ENCODE results near the gene TBC1D2B. TPM values are rescaled to one million over a fixed set of nuclear protein-coding genes. Genes with fewer than 3 reads are reported as not detected.
A peak's percentile ranks its signal among the peaks of the same experiment; 100 is the strongest.

Gene TBC1D2B
- total and polyA plus RNA-seq, 4 donors = 9.8 to 109 (median 53.2) TPM

DNA sequence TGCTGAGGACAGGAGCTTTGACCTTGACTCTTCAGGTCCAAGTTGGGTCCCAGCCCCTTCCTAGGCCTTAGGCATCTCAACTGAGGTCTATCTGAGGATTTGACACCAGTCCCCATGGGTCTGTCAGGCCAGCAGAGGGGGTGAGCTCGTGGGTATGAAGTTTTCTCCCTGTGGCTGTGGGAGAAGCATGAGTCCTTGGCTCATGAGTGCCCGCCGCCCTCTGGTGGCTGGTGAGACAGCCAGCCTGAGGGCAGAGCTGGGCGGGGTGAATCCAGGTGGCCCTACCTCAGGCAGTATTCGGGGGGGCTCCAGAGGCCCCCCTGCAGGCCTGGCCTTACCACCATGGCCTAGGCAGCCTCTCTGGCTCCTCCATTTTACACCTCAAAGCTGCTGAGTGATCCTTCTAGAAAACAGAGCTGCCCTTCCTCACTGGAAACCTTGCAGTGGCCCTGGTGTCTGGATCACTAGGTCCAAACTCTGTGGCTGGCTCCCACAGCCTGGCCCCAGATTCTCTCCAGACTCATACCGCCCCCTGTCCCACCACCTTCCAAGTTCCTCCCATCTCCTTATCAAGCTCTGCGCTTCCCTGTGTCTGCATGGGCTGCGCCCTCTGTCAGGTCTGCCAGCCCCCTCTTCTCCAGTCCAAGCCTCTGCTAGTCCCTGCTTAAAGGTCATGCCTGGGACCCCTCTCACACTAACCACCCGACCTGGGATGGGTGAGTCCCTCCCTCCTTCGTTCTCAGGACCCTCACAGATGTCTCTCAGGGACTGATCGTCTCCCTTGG is 31.0 kb upstream of the TBC1D2B start:
- no peaks in the 10 kb centered on the region for H3K27me3 ChIP-seq (ENCODE audit: control insufficient read depth in 1 of 2, insufficient read depth in 2 of 2, low read length in 1 of 2)
- H3K36me3 ChIP-seq (ENCODE audit: control insufficient read depth in 1 of 2, insufficient read depth in 2 of 2, low read length in 1 of 2) = no peaks in the 10 kb centered on the region
- ATAC-seq (ENCODE audit: low FRiP score) (peak; percentile 88), DNase-seq (peak; percentile 93 to 94)
- 39 to 42% methylated on average over 11 of the region's 11 CpGs for WGBS, 2 donors
- no peaks in the 10 kb centered on the region for H3K4me1 ChIP-seq (ENCODE audit: control insufficient read depth in 1 of 2, insufficient read depth in 2 of 2, low read length in 2 of 2)
- intact Hi-C loops (cut with DNase I) = loop anchor here (2.0 kb wide), 2 partner anchors 142 to 150 kb away; no protein-coding TSS in a partner anchor
- H3K27ac ChIP-seq (ENCODE audit: low read depth in 1 of 2, low read length in 2 of 2) = no peak overlapping the region
- H3K9me3 ChIP-seq (ENCODE audit: control insufficient read depth, low read length) = no peaks in the 10 kb centered on the region
- no peak overlapping the region for H3K4me3 ChIP-seq (ENCODE audit: low read length in 2 of 2)

DNA sequence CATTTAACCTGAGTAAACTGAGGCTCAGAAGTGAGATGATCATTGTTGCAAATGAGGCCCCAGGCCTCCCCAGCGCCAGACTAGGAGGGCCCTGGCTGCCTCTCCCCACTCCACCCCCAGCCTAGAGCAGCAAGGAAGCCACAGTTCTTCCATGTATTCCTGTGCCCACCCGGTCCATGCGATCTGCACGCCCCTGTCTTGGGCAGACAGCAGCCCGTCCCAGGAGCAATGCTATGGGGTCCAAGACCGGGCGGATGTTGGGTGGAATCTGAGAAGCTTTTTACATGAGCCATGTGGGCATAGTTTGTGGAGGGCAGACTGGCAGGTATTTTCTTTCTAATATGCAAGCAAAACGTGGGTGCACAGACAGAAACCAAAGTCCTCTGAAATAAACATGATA is 30.0 kb upstream of the TBC1D2B start:
- ATAC-seq (ENCODE audit: low FRiP score) = no peak
- H3K4me3 ChIP-seq (ENCODE audit: low read length in 2 of 2) = no peak overlapping the region
- no peak overlapping the region for H3K27ac ChIP-seq (ENCODE audit: low read depth in 1 of 2, low read length in 2 of 2)
- 95% methylated on average over 8 of the region's 8 CpGs for WGBS, 2 donors
- intact Hi-C loops (cut with DNase I) = no loop called here
- DNase-seq = peak; percentile 23 to 63
- H3K36me3 ChIP-seq (ENCODE audit: control insufficient read depth in 1 of 2, insufficient read depth in 2 of 2, low read length in 1 of 2) = no peaks in the 10 kb centered on the region
- no peaks in the 10 kb centered on the region for H3K4me1 ChIP-seq (ENCODE audit: control insufficient read depth in 1 of 2, insufficient read depth in 2 of 2, low read length in 2 of 2)
- no peaks in the 10 kb centered on the region for H3K27me3 ChIP-seq (ENCODE audit: control insufficient read depth in 1 of 2, insufficient read depth in 2 of 2, low read length in 1 of 2)
- no peaks in the 10 kb centered on the region for H3K9me3 ChIP-seq (ENCODE audit: control insufficient read depth, low read length)

DNA sequence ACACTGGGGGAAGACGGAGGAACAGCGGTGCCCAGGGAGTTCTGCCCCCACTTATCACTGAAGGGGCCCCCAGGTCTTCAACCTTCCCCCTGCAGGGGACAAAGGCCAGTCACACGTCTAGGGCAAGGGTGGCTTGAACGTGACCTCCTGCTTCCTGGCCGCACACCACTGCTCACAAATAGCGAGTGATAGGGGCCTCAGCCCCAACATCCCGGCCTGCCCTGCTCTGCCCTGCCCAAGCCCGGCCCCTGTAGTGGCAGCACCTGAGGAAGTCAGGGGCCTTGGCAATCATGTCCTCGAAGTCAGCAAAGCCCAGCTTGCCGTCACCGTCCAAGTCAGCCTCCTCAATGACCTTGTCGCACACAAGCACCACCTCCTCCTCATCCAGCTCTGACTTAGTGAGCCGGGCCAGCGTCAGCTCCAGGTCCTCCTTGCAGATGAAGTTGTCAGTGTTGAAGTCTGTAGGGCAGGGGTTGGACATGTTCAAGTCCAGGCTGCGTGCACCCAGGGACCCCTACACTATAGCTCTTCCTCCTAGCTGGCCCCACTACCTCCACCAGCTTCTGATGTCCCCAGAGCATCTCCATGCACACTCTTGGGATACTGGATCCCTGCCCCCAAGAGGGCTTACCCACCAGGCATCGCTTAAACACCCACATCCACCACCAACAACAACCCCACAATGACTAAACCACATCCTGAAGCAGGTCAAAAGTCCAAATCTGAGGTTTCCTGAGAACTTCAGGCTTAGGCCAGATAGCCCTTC is 28.1 kb upstream of the TBC1D2B start:
- Histone ChIP-seq H3K27ac (ENCODE audit: low read depth in 1 of 2, low read length in 2 of 2) (no peak overlapping the region), H3K4me1 (ENCODE audit: control insufficient read depth in 1 of 2, insufficient read depth in 2 of 2, low read length in 2 of 2) (no peaks in the 10 kb centered on the region), H3K4me3 (ENCODE audit: low read length in 2 of 2) (no peak overlapping the region), H3K27me3 (ENCODE audit: control insufficient read depth in 1 of 2, insufficient read depth in 2 of 2, low read length in 1 of 2) (no peaks in the 10 kb centered on the region), H3K36me3 (ENCODE audit: control insufficient read depth in 1 of 2, insufficient read depth in 2 of 2, low read length in 1 of 2) (no peaks in the 10 kb centered on the region), H3K9me3 (ENCODE audit: control insufficient read depth, low read length) (no peaks in the 10 kb centered on the region)
- ATAC-seq (ENCODE audit: low FRiP score) (no peak), DNase-seq (peak; percentile 19 to 64)
- intact Hi-C loops (cut with DNase I) = no loop called here
- 95% methylated on average over 16 of the region's 16 CpGs for WGBS, 2 donors

DNA sequence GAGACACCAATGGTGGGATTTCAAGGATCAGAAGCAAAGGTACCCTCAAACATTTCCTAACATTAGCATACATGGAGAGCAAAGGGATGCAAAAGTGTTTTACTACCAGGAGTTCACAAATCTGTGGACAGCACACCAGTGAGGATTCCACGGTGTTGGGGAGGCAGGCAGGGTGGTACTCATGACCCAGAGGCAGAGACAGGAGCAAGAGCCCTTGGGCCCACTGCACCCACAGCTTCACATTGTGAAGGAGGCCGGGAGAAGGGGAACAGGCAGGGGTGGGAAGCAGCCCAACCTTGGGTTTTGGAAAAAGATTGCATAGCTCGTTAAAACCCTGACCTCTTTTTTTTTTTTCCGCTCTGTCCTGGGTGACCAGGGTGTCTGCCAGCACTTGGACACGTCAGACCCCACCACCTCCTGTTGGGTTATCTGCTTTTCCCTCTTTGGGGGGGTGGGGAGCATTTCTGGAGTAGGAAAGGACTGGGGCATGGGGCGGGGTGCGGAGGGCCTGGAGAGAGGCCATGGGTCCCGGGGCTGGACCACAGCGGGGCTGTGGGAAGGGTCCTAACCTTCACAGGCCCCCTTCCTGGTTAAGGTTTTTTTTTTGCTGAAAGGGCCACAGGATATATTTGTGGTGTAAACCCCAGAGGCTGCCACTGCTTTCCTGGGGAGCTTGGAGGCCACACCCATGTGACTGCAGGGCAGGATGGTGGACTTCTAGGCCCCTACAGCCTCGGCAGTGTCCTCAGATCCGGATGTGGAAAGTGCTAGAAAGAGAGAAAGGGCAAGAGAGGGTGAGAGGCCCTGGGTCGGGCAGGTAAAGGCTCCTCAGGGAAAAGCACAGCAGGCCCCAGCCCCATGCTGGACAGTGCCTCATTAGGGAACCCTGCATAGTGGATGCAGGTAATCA is 27.3 kb upstream of the TBC1D2B start:
- ATAC-seq (ENCODE audit: low FRiP score) = no peak
- intact Hi-C loops (cut with DNase I) = no loop called here
- Histone ChIP-seq H3K36me3 (ENCODE audit: control insufficient read depth in 1 of 2, insufficient read depth in 2 of 2, low read length in 1 of 2) (no peaks in the 10 kb centered on the region), H3K4me3 (ENCODE audit: low read length in 2 of 2) (no peak overlapping the region), H3K4me1 (ENCODE audit: control insufficient read depth in 1 of 2, insufficient read depth in 2 of 2, low read length in 2 of 2) (no peaks in the 10 kb centered on the region), H3K9me3 (ENCODE audit: control insufficient read depth, low read length) (no peaks in the 10 kb centered on the region), H3K27ac (ENCODE audit: low read depth in 1 of 2, low read length in 2 of 2) (no peak overlapping the region), H3K27me3 (ENCODE audit: control insufficient read depth in 1 of 2, insufficient read depth in 2 of 2, low read length in 1 of 2) (no peaks in the 10 kb centered on the region)
- WGBS, 2 donors = 88 to 93% methylated on average over 12 of the region's 12 CpGs
- peak; percentile 30 to 41 for DNase-seq

DNA sequence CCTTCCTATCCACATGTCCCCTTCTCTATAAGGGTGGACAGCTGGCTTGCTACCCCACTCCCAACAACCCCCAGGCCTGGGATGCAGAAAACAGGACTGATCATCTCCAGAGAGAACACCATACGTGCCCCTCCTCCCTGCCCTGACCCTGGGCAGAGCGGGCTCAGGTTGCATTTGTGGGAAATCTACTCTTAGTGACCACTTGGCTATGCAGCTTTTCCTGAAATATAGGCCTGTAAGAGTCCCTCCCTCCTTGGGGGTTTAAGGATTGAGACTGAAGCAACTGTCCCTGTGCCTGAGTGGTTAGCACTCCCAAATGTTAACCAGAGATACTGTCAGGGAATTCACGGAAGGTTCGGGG is 26.6 kb upstream of the TBC1D2B start:
- 95% methylated on average over 4 of the region's 4 CpGs for WGBS, 2 donors

DNA sequence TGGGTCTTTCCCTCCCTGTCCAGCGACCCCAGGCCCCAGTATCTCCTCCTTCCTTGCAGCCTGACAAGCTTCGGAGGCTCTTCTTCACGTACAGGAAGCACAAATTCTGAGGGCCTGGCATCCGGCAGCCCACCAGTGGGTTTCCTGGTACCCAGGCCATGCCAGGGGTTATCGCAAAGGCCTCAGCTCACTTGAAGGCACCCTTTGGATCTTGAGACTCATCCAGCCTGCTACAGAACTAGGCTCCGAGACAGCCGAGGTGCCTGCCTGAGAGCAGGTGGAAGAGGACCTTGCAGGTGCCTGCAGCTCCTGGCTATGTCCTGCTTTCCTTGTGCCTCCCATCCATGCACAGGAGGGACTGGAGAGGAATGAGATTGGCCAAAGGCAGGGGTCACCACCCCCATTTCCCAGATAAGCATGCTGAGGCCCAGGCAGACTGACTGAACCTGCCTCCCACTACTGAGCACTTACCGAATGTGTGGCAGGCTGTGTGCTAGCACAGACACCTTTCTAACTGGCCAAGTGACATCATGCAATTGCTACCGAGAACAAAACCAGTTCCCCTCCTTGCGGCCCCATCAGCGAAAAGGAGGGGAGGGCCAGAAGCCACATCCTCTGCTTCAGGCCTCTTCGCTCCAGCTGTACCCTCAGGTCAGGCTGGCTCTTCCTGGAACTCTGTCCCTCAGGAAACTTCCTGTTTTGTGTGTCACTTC is 26.1 kb upstream of the TBC1D2B start:
- intact Hi-C loops (cut with DNase I) = no loop called here
- Histone ChIP-seq H3K27me3 (ENCODE audit: control insufficient read depth in 1 of 2, insufficient read depth in 2 of 2, low read length in 1 of 2) (no peaks in the 10 kb centered on the region), H3K4me3 (ENCODE audit: low read length in 2 of 2) (no peak overlapping the region), H3K9me3 (ENCODE audit: control insufficient read depth, low read length) (no peaks in the 10 kb centered on the region), H3K36me3 (ENCODE audit: control insufficient read depth in 1 of 2, insufficient read depth in 2 of 2, low read length in 1 of 2) (no peaks in the 10 kb centered on the region), H3K4me1 (ENCODE audit: control insufficient read depth in 1 of 2, insufficient read depth in 2 of 2, low read length in 2 of 2) (no peaks in the 10 kb centered on the region), H3K27ac (ENCODE audit: low read depth in 1 of 2, low read length in 2 of 2) (no peak overlapping the region)
- DNase-seq = peak; percentile 63 to 69
- WGBS, 2 donors = 91% methylated on average over 12 of the region's 12 CpGs
- ATAC-seq (ENCODE audit: low FRiP score) = no peak

More for the DNA sequence above, 26.6 kb upstream of the TBC1D2B start:
- intact Hi-C loops (cut with DNase I) = no loop called here
- ATAC-seq (ENCODE audit: low FRiP score) (no peak), DNase-seq (peak in 1 of 2 donors; percentile 23)
- no peaks in the 10 kb centered on the region for H3K9me3 ChIP-seq (ENCODE audit: control insufficient read depth, low read length)
- no peaks in the 10 kb centered on the region for H3K36me3 ChIP-seq (ENCODE audit: control insufficient read depth in 1 of 2, insufficient read depth in 2 of 2, low read length in 1 of 2)
- no peaks in the 10 kb centered on the region for H3K4me1 ChIP-seq (ENCODE audit: control insufficient read depth in 1 of 2, insufficient read depth in 2 of 2, low read length in 2 of 2)
- H3K27me3 ChIP-seq (ENCODE audit: control insufficient read depth in 1 of 2, insufficient read depth in 2 of 2, low read length in 1 of 2) = no peaks in the 10 kb centered on the region
- no peak overlapping the region for H3K4me3 ChIP-seq (ENCODE audit: low read length in 2 of 2)
- H3K27ac ChIP-seq (ENCODE audit: low read depth in 1 of 2, low read length in 2 of 2) = no peak overlapping the region

DNA sequence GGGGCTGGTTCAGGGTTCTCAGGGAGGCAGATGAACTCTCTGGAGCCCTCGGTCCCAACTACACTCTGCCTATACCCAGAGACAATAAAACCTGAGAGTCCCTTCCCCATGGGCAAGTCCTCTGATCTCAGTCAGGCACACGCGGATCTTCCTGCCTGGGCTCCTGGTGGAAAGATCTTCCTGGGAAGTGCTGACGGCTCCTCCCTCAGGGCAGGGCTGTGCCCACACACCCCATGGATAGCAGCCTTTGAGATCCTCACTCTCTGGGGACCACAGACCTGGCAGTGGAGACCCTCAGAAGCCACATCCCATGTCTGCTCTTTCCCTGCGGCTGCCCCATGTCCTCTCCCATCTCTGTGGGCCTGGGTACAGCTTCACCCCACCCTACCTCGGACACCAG is 25.2 kb upstream of the TBC1D2B start:
- no peak overlapping the region for H3K4me3 ChIP-seq (ENCODE audit: low read length in 2 of 2)
- no peak overlapping the region for H3K27ac ChIP-seq (ENCODE audit: low read depth in 1 of 2, low read length in 2 of 2)
- DNase-seq (peak in 1 of 2 donors; percentile 15), ATAC-seq (ENCODE audit: low FRiP score) (no peak)
- no peaks in the 10 kb centered on the region for H3K4me1 ChIP-seq (ENCODE audit: control insufficient read depth in 1 of 2, insufficient read depth in 2 of 2, low read length in 2 of 2)
- 89 to 92% methylated on average over 6 of the region's 6 CpGs for WGBS, 2 donors
- no peaks in the 10 kb centered on the region for H3K9me3 ChIP-seq (ENCODE audit: control insufficient read depth, low read length)
- H3K36me3 ChIP-seq (ENCODE audit: control insufficient read depth in 1 of 2, insufficient read depth in 2 of 2, low read length in 1 of 2) = no peaks in the 10 kb centered on the region
- no peaks in the 10 kb centered on the region for H3K27me3 ChIP-seq (ENCODE audit: control insufficient read depth in 1 of 2, insufficient read depth in 2 of 2, low read length in 1 of 2)
- intact Hi-C loops (cut with DNase I) = no loop called here

DNA sequence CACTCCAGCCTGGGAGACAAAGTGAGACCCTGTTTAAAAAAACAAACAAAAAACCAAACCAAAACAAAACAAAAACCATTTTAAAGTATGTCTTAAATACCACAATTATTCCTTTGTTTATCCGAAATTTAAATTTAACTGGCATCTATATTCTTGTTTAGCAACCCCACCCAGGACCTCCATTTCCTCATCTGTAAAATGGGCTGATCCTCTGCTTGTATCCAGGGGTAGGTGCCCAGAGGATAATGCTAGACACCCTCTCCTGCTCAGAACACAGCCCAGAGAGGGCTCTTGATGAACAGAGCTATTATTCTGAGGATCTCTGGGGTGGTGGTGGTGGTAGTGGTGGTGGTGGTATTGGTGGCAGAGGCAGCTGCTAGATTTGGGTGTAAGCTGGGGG is 24.7 kb upstream of the TBC1D2B start:
- WGBS, 2 donors = 89 to 93% methylated on average over 1 of the region's 1 CpG
- ATAC-seq (ENCODE audit: low FRiP score) = no peak
- intact Hi-C loops (cut with DNase I) = no loop called here

More for the DNA sequence above, 24.7 kb upstream of the TBC1D2B start:
- DNase-seq = peak; percentile 4 to 17
- H3K4me1 ChIP-seq (ENCODE audit: control insufficient read depth in 1 of 2, insufficient read depth in 2 of 2, low read length in 2 of 2) = no peaks in the 10 kb centered on the region
- H3K36me3 ChIP-seq (ENCODE audit: control insufficient read depth in 1 of 2, insufficient read depth in 2 of 2, low read length in 1 of 2) = no peaks in the 10 kb centered on the region
- no peaks in the 10 kb centered on the region for H3K9me3 ChIP-seq (ENCODE audit: control insufficient read depth, low read length)
- H3K27me3 ChIP-seq (ENCODE audit: control insufficient read depth in 1 of 2, insufficient read depth in 2 of 2, low read length in 1 of 2) = no peaks in the 10 kb centered on the region
- no peak overlapping the region for H3K27ac ChIP-seq (ENCODE audit: low read depth in 1 of 2, low read length in 2 of 2)
- H3K4me3 ChIP-seq (ENCODE audit: low read length in 2 of 2) = no peak overlapping the region
